ENCODE measurements around the gene GNB5. TPM values are rescaled to one million over a fixed set of nuclear protein-coding genes. Genes with fewer than 3 reads are reported as not detected.

The GNB5 gene
- total RNA-seq, 1 donor from 2014 or later = 25.6 TPM

GRCh38 chr15:52180851-52181450 is 10.2 kb downstream of the GNB5 start:
- TF ChIP-seq EZH2 (IDR thresholded peaks at IDR 0.05; ENCODE audit: insufficient read depth, low read length) (no peak), CTCF (IDR thresholded peaks at IDR 0.05; ENCODE audit: insufficient read depth, low read depth, low read length) (no peak)
- H3K9me3 Mint-ChIP-seq (ENCODE audit: unreplicated experiment) = no peaks in the 10 kb centered on the region
- peak overlapping the region; percentile 82 for H3K4me3 Mint-ChIP-seq (ENCODE audit: unreplicated experiment)
- Histone ChIP-seq H3K9me3 (ENCODE audit: insufficient read depth, low read depth, low read length) (no peaks in the 10 kb centered on the region), H3K27ac (ENCODE audit: low read depth, low read length) (no peak overlapping the region), H3K4me1 (ENCODE audit: insufficient read depth, low read length) (peaks cover 7% of the 10 kb centered on the region), H3K4me2 (ENCODE audit: low read length) (peak overlapping the region; percentile 97), H3K4me3 (ENCODE audit: insufficient read depth, low read depth, low read length) (peak overlapping the region; percentile 76), H3K9ac (ENCODE audit: low read length) (peak overlapping the region; percentile 86), H3K27me3 (ENCODE audit: insufficient read depth, low read length) (no peaks in the 10 kb centered on the region), H3K79me2 (ENCODE audit: insufficient read depth, low read length) (peaks cover 12% of the 10 kb centered on the region), H2AFZ (ENCODE audit: low read depth, low read length) (peak overlapping the region; percentile 99), H4K20me1 (ENCODE audit: insufficient read depth, low read length) (peaks cover 11% of the 10 kb centered on the region), H3K36me3 (ENCODE audit: insufficient read depth, low read length) (no peaks in the 10 kb centered on the region)
- peaks cover 3% of the 10 kb centered on the region for H3K4me1 Mint-ChIP-seq (ENCODE audit: low read depth, unreplicated experiment)
- FAIRE-seq = no peak
- DNase-seq (ENCODE audit: low read depth) = no peak
- H3K27me3 Mint-ChIP-seq (ENCODE audit: low read depth, unreplicated experiment) = peaks cover 9% of the 10 kb centered on the region
- H3K27ac Mint-ChIP-seq (ENCODE audit: unreplicated experiment) = no peak overlapping the region
- no peaks in the 10 kb centered on the region for H3K36me3 Mint-ChIP-seq (ENCODE audit: low read depth, unreplicated experiment)

GRCh38 chr15:52180196-52180835 is 10.9 kb downstream of the GNB5 start:
- H3K9me3 Mint-ChIP-seq (ENCODE audit: unreplicated experiment) = no peaks in the 10 kb centered on the region
- no peaks in the 10 kb centered on the region for H3K36me3 ChIP-seq (ENCODE audit: insufficient read depth, low read length)
- FAIRE-seq = no peak
- peak overlapping the region; percentile 99 for H2AFZ ChIP-seq (ENCODE audit: low read depth, low read length)
- no peaks in the 10 kb centered on the region for H3K36me3 Mint-ChIP-seq (ENCODE audit: low read depth, unreplicated experiment)
- peak overlapping the region; percentile 82 for H3K4me3 Mint-ChIP-seq (ENCODE audit: unreplicated experiment)
- peaks cover 11% of the 10 kb centered on the region for H4K20me1 ChIP-seq (ENCODE audit: insufficient read depth, low read length)
- peak overlapping the region; percentile 97 for H3K4me2 ChIP-seq (ENCODE audit: low read length)
- H3K4me1 ChIP-seq (ENCODE audit: insufficient read depth, low read length) = peaks cover 7% of the 10 kb centered on the region
- H3K27me3 ChIP-seq (ENCODE audit: insufficient read depth, low read length) = no peaks in the 10 kb centered on the region
- TF ChIP-seq EZH2 (IDR thresholded peaks at IDR 0.05; ENCODE audit: insufficient read depth, low read length) = no peak
- peaks cover 3% of the 10 kb centered on the region for H3K4me1 Mint-ChIP-seq (ENCODE audit: low read depth, unreplicated experiment)
- H3K27ac ChIP-seq (ENCODE audit: low read depth, low read length) = no peak overlapping the region
- H3K9me3 ChIP-seq (ENCODE audit: insufficient read depth, low read depth, low read length) = no peaks in the 10 kb centered on the region
- H3K9ac ChIP-seq (ENCODE audit: low read length) = peak overlapping the region; percentile 86
- no peak overlapping the region for H3K27ac Mint-ChIP-seq (ENCODE audit: unreplicated experiment)
- no peak for DNase-seq (ENCODE audit: low read depth)
- H3K27me3 Mint-ChIP-seq (ENCODE audit: low read depth, unreplicated experiment) = peaks cover 9% of the 10 kb centered on the region
- peaks cover 12% of the 10 kb centered on the region for H3K79me2 ChIP-seq (ENCODE audit: insufficient read depth, low read length)
- peak overlapping the region; percentile 76 for H3K4me3 ChIP-seq (ENCODE audit: insufficient read depth, low read depth, low read length)

- DNase-seq (ENCODE audit: low read depth) (peak; percentile 59), FAIRE-seq (no peak)
- Mint-ChIP-seq H3K4me1 (ENCODE audit: low read depth, unreplicated experiment) (peaks cover 3% of the 10 kb centered on the region), H3K27me3 (ENCODE audit: low read depth, unreplicated experiment) (peaks cover 7% of the 10 kb centered on the region), H3K9me3 (ENCODE audit: unreplicated experiment) (no peaks in the 10 kb centered on the region), H3K36me3 (ENCODE audit: low read depth, unreplicated experiment) (no peaks in the 10 kb centered on the region), H3K4me3 (ENCODE audit: unreplicated experiment) (peak overlapping the region; percentile 97), H3K27ac (ENCODE audit: unreplicated experiment) (peak overlapping the region; percentile 90)
- Histone ChIP-seq H3K9ac (ENCODE audit: low read length) (peak overlapping the region; percentile 86), H3K4me2 (ENCODE audit: low read length) (peak overlapping the region; percentile 97), H2AFZ (ENCODE audit: low read depth, low read length) (peak overlapping the region; percentile 99), H3K9me3 (ENCODE audit: insufficient read depth, low read depth, low read length) (no peaks in the 10 kb centered on the region), H3K36me3 (ENCODE audit: insufficient read depth, low read length) (no peaks in the 10 kb centered on the region), H3K27ac (ENCODE audit: low read depth, low read length) (peak overlapping the region; percentile 56), H4K20me1 (ENCODE audit: insufficient read depth, low read length) (peaks cover 15% of the 10 kb centered on the region), H3K4me1 (ENCODE audit: insufficient read depth, low read length) (peaks cover 7% of the 10 kb centered on the region), H3K27me3 (ENCODE audit: insufficient read depth, low read length) (no peaks in the 10 kb centered on the region), H3K79me2 (ENCODE audit: insufficient read depth, low read length) (peaks cover 12% of the 10 kb centered on the region), H3K4me3 (ENCODE audit: insufficient read depth, low read depth, low read length) (peak overlapping the region; percentile 76)
- TF ChIP-seq EZH2 (IDR thresholded peaks at IDR 0.05; ENCODE audit: insufficient read depth, low read length) = no peak
- no peak for TF ChIP-seq CTCF (IDR thresholded peaks at IDR 0.05; ENCODE audit: insufficient read depth, low read depth, low read length)
Observed at GRCh38 chr15:52179278-52180195, 11.7 kb downstream of the GNB5 start.
